Osteocyte (in vitro differentiated cells): ENCODE data around the gene CHST11. TPM values are rescaled to one million over a fixed set of nuclear protein-coding genes. Genes with fewer than 3 reads are reported as not detected.

ENCODE experiments used
- DNase-seq: peaks from one replicate; pipeline ENCODE4 v3.0.0; 2021; ENCODE audit warnings: mixed read lengths; ENCODE audit not compliant: unreplicated experiment; ENCODE audit errors: extremely low spot score
- H3K27ac Mint-ChIP-seq: one replicate; pipeline ENCODE4 v1.8.0; 2021; ENCODE audit warnings: mild to moderate bottlenecking, mixed read lengths; ENCODE audit not compliant: unreplicated experiment
- H3K27me3 Mint-ChIP-seq: one replicate; pipeline ENCODE4 v1.8.0; 2021; ENCODE audit warnings: mixed read lengths; ENCODE audit not compliant: unreplicated experiment
- H3K36me3 Mint-ChIP-seq: one replicate; pipeline ENCODE4 v1.8.0; 2021; ENCODE audit warnings: mixed read lengths; ENCODE audit not compliant: unreplicated experiment
- H3K4me1 Mint-ChIP-seq: one replicate; pipeline ENCODE4 v1.8.0; 2021; ENCODE audit warnings: mixed read lengths; ENCODE audit not compliant: unreplicated experiment
- H3K4me3 Mint-ChIP-seq: one replicate; pipeline ENCODE4 v1.8.0; 2021; ENCODE audit warnings: mild to moderate bottlenecking, moderate library complexity, mixed read lengths; ENCODE audit not compliant: unreplicated experiment
- H3K9me3 Mint-ChIP-seq: one replicate; pipeline ENCODE4 v1.8.0; 2021; ENCODE audit warnings: mixed read lengths; ENCODE audit not compliant: unreplicated experiment
- CTCF ChIP-seq: fragments of 200-600 bp; sonication (generic); IDR thresholded peaks from 2 replicates; pipeline ENCODE4 v1.5.0; 2021; ENCODE audit warnings: antibody characterized with exemption, mild to moderate bottlenecking, moderate library complexity
- total RNA-seq: library from RNA; stranded (reverse); gene quantifications from 2 replicates; pipeline ENCODE4 v1.2.1, GENCODE V29; 2021

CHST11 gene
- total RNA-seq, 1 donor from 2014 or later, result 7.5 TPM

- Mint-ChIP-seq H3K36me3 (no peaks in the 10 kb centered on the region), H3K9me3 (no peaks in the 10 kb centered on the region), H3K27me3 (no peaks in the 10 kb centered on the region), H3K4me3 (peak overlapping the region; percentile 96), H3K4me1 (peaks cover 21% of the 10 kb centered on the region), H3K27ac (peak overlapping the region; percentile 86)
- TF ChIP-seq CTCF, result no peak
- DNase-seq, result peak; percentile 84
Observed at GRCh38 chr12:104457746-104458693, 1.3 kb downstream of the CHST11 start.

DNA sequence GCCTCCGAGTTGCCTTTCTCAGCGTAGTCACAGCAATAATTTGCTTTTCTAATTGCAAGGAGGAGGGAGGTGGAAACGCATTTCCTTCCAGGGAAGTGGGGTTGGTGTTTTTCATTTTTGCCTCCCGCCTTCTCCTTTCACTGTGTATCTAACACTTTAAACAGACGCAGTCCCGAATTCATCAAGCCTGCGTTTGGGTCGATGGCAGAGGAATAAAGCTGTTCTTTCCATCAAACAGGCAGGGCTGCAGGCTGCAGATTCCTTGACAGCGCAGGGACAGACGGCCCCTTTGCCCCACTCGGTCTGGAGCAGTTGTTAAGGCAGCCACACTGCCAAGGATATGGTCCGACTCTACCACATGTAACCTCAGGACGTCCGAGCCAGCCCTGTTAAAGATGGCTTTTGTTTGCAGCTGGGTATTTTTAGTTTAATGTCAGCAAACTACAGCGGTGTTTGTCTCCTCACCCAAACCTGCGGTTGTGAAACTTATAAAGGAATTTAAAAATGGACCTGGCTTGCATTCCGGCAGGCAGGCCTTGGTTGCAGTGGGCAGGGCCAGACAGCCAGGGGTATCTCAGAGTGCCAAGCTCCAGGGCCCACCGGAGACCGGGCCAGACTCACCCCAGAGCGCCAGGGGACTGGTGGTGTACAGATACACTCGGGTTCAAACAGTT is 2.1 kb downstream of the CHST11 start:
- H3K9me3 Mint-ChIP-seq, result no peaks in the 10 kb centered on the region
- no peaks in the 10 kb centered on the region for H3K36me3 Mint-ChIP-seq
- H3K4me3 Mint-ChIP-seq, result peak overlapping the region; percentile 96
- no peak for DNase-seq
- H3K27ac Mint-ChIP-seq, result peak overlapping the region; percentile 34
- peaks cover 26% of the 10 kb centered on the region for H3K4me1 Mint-ChIP-seq
- no peak for TF ChIP-seq CTCF
- no peaks in the 10 kb centered on the region for H3K27me3 Mint-ChIP-seq

DNA sequence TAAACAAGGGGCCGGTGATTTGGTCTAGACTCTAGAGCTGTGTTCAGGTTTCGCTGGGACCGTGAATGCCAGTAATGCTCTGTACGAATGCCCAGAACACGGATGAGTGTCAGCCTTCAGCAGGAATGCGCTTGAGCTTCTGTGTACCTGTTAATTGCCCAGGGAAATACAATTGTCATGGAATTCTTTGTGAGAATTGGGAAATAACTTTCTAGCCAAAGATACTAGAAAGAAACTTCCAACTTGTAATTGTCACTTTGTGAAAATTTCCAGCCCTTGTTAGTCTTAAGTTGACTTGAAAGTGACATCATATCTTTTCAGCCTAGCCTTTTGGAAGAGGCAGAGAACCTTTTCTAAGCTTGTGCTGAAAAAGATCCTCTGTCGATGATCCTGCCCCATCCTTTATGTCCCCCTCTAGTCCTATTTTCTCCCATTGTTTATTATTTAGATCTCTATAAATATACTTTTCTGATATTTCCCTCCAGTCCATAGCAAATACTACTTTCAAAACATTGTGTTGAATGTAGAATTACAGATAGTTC is 2.7 kb downstream of the CHST11 start:
- no peak for DNase-seq
- Mint-ChIP-seq H3K27ac (peak overlapping the region; percentile 34), H3K4me1 (peaks cover 26% of the 10 kb centered on the region), H3K9me3 (no peaks in the 10 kb centered on the region), H3K4me3 (peak overlapping the region; percentile 96), H3K36me3 (no peaks in the 10 kb centered on the region), H3K27me3 (no peaks in the 10 kb centered on the region)
- no peak for TF ChIP-seq CTCF

GRCh38 chr12:104460041-104460719 is 3.4 kb downstream of the CHST11 start:
- no peaks in the 10 kb centered on the region for H3K27me3 Mint-ChIP-seq
- no peak overlapping the region for H3K4me3 Mint-ChIP-seq
- no peak for DNase-seq
- no peak for TF ChIP-seq CTCF
- H3K27ac Mint-ChIP-seq, result no peak overlapping the region
- no peaks in the 10 kb centered on the region for H3K9me3 Mint-ChIP-seq
- H3K36me3 Mint-ChIP-seq, result no peaks in the 10 kb centered on the region
- peaks cover 26% of the 10 kb centered on the region for H3K4me1 Mint-ChIP-seq
